ENCODE data around the gene TNPO1. TPM values are rescaled to one million over a fixed set of nuclear protein-coding genes. Genes with fewer than 3 reads are reported as not detected.

Gene TNPO1
- total RNA-seq, 120 experiments from 2014 or later = 61.1 to 127 (median 93.1) TPM

Small RNA genes lying within 50 kb of the gene (microRNA-seq; reads per million reads assigned to microRNA genes)
- 0 to 1.9 (median 0.23) reads per million in 43 experiments for gene MIR4804

Other genes starting within 250 kb of the TNPO1 start
- 10 to 100 TPM; 22.7 to 54.5 (median 35.3) TPM for gene FCHO2, start 139.4 kb downstream of the TNPO1 start, total RNA-seq

Measured in dorsolateral prefrontal cortex (tissue), 118 donors.